CD4-positive, alpha-beta T cell treated with Interleukin-17A for 1 hour (primary cell): Measurements from ENCODE around the gene HEG1.

Experiments
- DNase-seq: peaks from one replicate; pipeline ENCODE4 v3.0.0-alpha.2; 2020

Gene HEG1

GRCh38 chr3:125045965-125046364, 9.8 kb downstream of the HEG1 start:
- no peak for DNase-seq

GRCh38 chr3:125045194-125045593, 10.6 kb downstream of the HEG1 start:
- no peak for DNase-seq

GRCh38 chr3:125043599-125044151, 12.1 kb downstream of the HEG1 start:
- no peak for DNase-seq

- no peak for DNase-seq
Measured at GRCh38 chr3:125042725-125043406, 12.9 kb downstream of the HEG1 start.

GRCh38 chr3:125039131-125040100, 16.4 kb downstream of the HEG1 start:
- no peak for DNase-seq

GRCh38 chr3:125037498-125038150, 18.2 kb downstream of the HEG1 start:
- DNase-seq = no peak

GRCh38 chr3:125035217-125035616, 20.6 kb downstream of the HEG1 start:
- no peak for DNase-seq

- DNase-seq = no peak
Measured at GRCh38 chr3:125033616-125034015, 22.2 kb downstream of the HEG1 start.

GRCh38 chr3:125033135-125033534, 22.7 kb downstream of the HEG1 start:
- no peak for DNase-seq

- DNase-seq = no peak
Measured at GRCh38 chr3:125032683-125033082, 23.1 kb downstream of the HEG1 start.

GRCh38 chr3:125032100-125032643, 23.6 kb downstream of the HEG1 start:
- DNase-seq = no peak

GRCh38 chr3:125031544-125031943, 24.3 kb downstream of the HEG1 start:
- DNase-seq = no peak

GRCh38 chr3:125028657-125029056, 27.1 kb downstream of the HEG1 start:
- DNase-seq = no peak

GRCh38 chr3:125025642-125026041, 30.2 kb downstream of the HEG1 start:
- no peak for DNase-seq

- DNase-seq = no peak
Measured at GRCh38 chr3:125024817-125025216, 31.0 kb downstream of the HEG1 start.

GRCh38 chr3:125023833-125024555, 31.8 kb downstream of the HEG1 start:
- DNase-seq = no peak

GRCh38 chr3:125022206-125022605, 33.6 kb downstream of the HEG1 start:
- peak; percentile 19 for DNase-seq

GRCh38 chr3:125019271-125019670, 36.5 kb downstream of the HEG1 start:
- DNase-seq = peak; percentile 23

GRCh38 chr3:125017406-125017805, 38.4 kb downstream of the HEG1 start:
- no peak for DNase-seq

GRCh38 chr3:125014570-125015179, 41.1 kb downstream of the HEG1 start:
- DNase-seq = no peak

GRCh38 chr3:125013095-125013494, 42.7 kb downstream of the HEG1 start:
- DNase-seq = no peak

GRCh38 chr3:125011941-125012340, 43.9 kb downstream of the HEG1 start:
- DNase-seq = no peak
